Measurements from ENCODE around the gene NUP43.

- TF ChIP-seq POLR2A (IDR thresholded peaks at IDR 0.05; ENCODE audit: low read depth, low read length) (no peak), TAF1 (IDR thresholded peaks at IDR 0.05; ENCODE audit: low read depth, low read length) (no peak)
Observed at GRCh38 chr6:149727793-149728498, 18.4 kb downstream of the NUP43 start.

Measured in GM12891 (cell line).